CD4-positive, alpha-beta T cell treated with Interferon alpha-2 for 1 hour (primary cell): ENCODE results near the gene SLC9C1.

ENCODE experiments used
- DNase-seq, 2 donors: peaks; one replicate each; pipeline ENCODE4 v3.0.0-alpha.2; 2020 to 2022

SLC9C1 gene

GRCh38 chr3:112306825-112307224 is 12.8 kb upstream of the SLC9C1 start:
- no peak for DNase-seq

DNA sequence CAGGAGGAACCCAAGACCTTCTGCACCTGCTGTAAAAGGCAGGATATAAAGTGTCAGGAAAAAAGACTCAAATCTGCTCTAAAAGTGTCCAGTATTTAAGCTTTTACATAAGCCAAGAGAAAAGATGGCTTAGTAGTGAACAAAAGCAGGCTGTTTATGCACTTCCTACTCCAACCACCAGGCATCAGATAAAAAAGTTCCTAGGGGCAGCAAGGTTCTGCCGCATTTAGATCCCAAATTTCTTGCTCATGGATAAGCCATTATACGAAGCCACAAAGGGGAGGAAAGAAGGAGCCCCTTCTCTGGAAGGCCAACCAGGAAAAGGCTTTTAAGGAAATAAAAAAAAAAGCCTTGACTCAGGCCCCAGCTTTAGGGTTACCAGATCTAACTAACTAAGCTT is 10.6 kb upstream of the SLC9C1 start:
- no peak for DNase-seq

DNA sequence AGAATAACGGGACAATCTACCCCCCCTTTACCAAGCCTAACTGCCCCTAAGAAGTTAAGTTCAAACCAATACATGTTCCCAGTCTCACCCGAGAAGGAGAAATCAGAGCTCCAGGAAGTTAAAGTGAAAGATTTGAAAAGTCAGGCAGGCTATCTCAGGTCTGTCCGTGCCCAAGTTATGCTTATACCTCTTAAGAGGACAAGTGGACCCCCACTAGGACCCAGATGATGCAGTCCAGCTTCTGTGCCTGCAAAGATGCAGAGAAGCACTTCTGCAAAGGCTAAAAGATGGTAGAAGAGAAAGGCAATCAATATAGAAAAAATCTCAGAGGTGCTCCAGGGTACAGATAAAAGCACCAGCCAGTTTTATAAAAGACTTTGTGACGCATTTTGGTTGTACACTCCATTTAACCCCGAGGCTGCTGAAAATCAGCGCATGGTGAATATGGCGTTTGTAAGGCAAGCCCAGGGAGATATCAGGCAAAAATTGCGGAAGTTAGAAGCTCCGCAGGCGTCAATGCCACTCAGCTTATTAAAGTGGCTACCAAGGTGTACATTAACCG is 9.8 kb upstream of the SLC9C1 start:
- peak; percentile 11 to 17 for DNase-seq

DNA sequence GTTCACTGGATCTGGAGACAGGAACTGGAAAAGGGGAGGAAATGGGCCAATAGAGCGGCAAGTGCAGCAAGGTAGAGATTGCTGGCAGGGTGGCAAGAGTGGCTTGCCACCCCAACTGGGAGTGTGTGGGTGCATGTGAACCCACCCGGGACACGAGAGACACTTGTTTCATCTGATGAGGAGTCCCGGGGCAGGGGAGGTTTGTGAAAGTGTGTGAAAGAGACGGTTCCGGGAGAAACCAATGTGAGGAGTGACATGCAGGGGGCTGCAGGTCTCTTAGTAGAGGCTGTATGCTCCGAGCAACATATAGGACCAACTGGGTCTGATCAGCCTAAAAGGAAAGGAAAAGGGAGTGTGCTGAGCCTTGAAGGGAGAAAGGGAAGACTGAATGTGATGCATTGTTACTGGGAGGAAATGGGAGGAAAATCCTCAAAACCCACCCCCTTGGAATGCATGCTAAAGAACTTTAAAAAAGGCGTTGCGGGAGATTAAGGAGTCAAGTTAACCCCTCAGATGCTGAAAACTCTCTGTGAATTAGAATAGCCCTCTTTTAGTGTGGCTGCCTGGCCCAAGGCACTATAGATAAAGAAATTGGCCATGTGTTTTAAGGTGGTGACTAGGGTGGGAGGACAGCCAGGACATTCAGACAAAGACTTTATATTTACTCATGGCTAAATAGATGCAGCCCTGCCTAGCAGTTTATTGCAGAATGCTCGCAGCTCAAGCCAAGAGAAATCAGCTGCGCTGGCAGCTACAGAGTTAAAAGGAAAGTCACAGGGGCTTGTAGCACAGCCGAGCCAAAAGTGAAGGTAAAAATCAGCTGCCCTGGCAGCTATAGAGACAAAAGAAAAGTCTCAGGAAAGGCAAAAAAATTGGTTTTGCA is 9.1 kb upstream of the SLC9C1 start:
- DNase-seq = peak in 1 of 2 donors; percentile 11

DNA sequence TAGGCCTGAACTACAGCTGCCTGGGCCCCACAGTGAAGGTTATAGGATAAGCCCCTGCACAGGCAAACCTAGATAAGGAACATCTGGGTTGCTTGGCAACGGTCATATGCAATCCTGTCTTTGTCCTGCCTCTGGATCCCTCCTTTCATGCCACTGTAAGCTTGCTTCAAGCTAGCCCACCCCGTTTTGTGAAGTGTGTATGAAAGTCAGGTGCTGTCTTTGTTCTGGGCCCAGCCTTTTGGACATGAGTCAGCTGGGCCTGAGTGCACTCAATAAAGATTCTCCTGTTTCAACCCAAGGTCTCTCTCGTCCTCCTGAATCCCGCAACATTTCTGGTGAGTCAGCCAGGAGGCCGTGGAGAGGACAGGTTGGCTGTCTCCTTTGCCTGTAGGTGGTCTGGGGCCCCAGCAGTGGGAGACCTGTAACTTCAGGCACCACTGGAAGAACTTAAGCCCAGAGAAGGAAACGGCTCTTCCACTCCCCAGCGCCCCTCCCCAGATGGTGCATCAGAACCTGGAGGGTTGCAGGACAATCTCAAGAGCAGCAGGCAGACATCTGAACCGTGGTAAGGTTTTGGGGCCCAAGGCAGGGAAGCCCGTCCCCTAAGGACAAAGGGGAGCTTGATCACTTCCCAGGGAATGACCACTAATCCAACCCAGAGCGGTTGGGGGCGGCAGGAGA is 8.3 kb upstream of the SLC9C1 start:
- DNase-seq = no peak

GRCh38 chr3:112298781-112299180 is 4.8 kb upstream of the SLC9C1 start:
- no peak for DNase-seq

DNA sequence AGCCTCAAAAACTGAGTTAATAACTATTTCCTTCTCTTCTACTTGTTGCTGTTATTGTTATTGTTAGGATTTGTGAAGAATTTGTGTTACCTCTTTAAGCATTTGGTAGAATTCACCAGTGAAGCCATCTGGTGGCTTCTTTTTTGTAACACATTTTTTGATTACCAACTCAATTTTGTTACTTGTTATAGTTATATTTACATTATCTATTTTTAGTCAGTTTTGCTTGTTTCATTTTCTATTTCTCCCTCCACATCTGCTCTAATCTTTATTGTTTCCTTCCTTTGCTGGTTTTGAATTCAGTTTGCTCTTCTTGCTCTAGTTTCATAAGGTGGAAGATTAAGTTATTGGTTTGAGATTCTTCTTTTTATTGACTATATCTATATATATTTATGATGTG is 3.7 kb upstream of the SLC9C1 start:
- peak in 1 of 2 donors; percentile 25 for DNase-seq

DNA sequence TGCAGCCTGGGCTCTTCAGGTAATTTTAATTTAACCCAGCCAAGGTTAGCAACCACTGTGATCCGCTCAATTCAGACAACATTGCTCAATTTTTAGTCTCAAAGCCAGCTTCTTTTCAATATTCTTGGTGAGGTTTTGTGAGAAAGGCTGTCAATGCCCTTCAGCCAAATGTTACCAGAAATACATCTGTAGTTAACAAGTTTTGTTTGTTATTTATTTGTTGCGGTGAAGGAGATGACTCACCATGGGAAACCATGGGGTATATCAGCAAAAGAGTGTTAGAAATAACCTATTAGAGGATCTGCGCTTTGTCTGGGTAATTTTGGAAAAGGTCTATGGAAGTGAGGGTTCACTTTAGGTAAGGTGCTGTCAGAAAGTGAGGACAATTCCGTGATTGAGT is 5.0 kb downstream of the SLC9C1 start:
- no peak for DNase-seq

DNA sequence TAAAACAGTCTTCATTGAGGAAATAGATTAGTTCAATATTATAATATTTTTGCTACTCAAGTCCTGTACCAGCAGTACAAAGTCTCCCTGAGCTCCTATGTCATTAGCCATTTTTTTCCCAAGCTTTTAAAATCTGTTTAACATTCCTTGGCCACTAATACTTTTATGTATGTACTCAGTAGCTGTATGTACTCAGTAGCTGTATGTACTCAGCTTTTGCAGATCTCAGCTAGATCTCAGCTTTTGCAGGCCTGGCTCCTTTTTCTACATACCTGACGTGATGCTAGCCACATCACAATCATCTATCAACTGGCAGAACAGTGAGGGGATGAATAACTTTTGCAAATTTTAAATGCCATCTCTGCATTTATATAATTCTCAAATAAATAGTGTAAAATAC is 13.8 kb downstream of the SLC9C1 start:
- no peak for DNase-seq

DNA sequence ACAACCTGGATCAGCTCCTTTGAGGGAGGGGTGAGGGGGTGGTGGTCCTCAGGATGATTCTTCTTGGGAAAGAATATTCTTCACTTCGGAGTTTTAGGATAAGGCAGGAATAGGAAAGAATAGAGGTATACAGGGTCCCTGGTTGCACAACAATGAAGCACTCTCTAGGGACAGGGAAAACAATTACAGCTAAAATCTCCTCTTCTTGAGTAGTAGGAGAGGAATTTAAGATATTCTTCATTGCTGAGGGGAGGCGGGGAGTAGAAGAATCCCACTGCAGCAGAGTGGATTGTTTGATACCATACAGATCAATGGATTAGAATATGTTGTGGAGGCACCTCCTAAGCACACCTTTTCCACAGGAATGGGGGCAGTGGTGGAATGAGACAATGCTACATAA is 20.5 kb downstream of the SLC9C1 start:
- DNase-seq = no peak

GRCh38 chr3:112261742-112262141 is 32.3 kb downstream of the SLC9C1 start:
- no peak for DNase-seq

DNA sequence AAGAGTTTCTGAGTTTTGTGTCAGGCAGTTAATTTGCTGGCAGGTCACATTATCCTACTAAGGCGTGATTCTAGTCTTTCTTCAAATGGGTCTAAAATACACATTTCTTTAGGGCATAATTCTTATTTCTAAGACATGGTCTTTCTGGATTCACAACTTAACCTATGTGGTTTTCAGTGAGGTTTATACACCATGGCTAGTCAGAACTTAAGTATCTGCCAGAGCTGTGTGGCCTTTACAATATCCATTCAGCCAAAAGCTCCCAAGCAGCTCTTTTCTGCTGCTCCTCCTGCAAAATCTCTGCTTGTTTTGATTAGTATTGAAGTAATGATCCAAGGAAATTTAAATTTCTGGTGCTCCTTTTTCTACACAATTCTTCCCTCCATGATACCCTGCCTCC is 33.5 kb downstream of the SLC9C1 start:
- DNase-seq = no peak

DNA sequence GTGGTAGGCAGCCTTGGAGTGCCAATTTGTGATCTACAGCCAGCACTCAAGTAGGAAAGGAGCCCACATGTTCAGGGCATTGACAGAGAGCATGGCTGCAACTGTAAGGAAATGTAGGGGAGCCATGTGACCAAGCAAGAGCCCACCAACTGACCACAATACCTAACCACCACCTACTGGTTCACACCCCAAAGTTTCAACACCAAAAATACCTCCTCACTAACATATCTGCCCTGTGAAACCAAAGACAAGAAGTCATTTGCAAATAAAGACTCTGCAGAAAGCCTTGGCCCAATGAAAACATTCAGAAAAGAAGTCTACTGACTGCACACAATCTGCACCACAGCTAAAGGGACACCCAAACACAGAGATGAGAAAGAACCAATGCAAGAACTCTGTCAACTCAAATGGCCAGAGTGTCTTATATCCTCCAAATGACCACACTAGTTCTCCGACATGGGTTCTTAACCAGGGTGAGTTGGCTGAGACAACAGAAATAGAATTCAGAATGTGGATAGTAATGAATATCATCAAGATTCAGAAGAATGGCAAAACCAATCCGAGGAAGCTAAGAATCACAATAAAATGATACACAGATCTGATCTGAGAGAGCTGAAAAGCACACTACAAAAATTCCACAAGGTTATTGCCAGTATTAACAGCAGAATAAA is 40.6 kb downstream of the SLC9C1 start:
- no peak for DNase-seq

DNA sequence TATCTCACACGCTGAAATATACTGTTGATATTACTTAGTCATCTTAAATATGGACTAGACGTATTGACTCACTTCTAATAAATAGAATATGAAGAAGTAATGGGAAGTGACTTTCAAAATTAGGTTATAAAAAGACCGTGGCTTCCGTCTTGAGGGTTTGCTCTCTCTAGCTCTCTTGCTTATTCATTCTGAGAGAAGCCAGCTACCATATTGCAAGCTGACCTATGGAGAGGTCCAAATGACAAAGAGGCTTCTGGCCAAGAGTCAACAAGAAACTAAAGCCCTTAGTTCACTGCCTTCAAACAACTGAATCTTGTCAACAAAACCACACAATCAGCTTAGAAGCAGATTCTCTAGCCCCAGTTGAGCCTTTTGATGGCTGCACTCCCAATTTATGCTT is 46.1 kb downstream of the SLC9C1 start:
- DNase-seq = no peak

- no peak for DNase-seq
Observed at GRCh38 chr3:112247350-112247749, 46.7 kb downstream of the SLC9C1 start.

- DNase-seq = no peak
Observed at GRCh38 chr3:112233083-112233482, 60.9 kb downstream of the SLC9C1 start.

- DNase-seq = no peak
Observed at GRCh38 chr3:112231727-112232126, 62.3 kb downstream of the SLC9C1 start.

GRCh38 chr3:112230033-112230432 is 64.0 kb downstream of the SLC9C1 start:
- no peak for DNase-seq

- no peak for DNase-seq
Observed at GRCh38 chr3:112228786-112229185, 65.2 kb downstream of the SLC9C1 start.

GRCh38 chr3:112200317-112200666 is 93.7 kb downstream of the SLC9C1 start:
- DNase-seq = no peak

GRCh38 chr3:112199622-112200316 is 94.2 kb downstream of the SLC9C1 start:
- no peak for DNase-seq

GRCh38 chr3:112197131-112197530 is 96.9 kb downstream of the SLC9C1 start:
- no peak for DNase-seq

GRCh38 chr3:112187300-112187699 is 106.7 kb downstream of the SLC9C1 start:
- no peak for DNase-seq
